Measurements from ENCODE around the gene PTOV1.

GRCh38 chr19:49894011-49894664, 43.2 kb downstream of the PTOV1 start:
- TF ChIP-seq, protein P1, sequence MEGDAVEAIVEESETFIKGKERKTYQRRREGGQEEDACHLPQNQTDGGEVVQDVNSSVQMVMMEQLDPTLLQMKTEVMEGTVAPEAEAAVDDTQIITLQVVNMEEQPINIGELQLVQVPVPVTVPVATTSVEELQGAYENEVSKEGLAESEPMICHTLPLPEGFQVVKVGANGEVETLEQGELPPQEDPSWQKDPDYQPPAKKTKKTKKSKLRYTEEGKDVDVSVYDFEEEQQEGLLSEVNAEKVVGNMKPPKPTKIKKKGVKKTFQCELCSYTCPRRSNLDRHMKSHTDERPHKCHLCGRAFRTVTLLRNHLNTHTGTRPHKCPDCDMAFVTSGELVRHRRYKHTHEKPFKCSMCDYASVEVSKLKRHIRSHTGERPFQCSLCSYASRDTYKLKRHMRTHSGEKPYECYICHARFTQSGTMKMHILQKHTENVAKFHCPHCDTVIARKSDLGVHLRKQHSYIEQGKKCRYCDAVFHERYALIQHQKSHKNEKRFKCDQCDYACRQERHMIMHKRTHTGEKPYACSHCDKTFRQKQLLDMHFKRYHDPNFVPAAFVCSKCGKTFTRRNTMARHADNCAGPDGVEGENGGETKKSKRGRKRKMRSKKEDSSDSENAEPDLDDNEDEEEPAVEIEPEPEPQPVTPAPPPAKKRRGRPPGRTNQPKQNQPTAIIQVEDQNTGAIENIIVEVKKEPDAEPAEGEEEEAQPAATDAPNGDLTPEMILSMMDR (IDR thresholded peaks at IDR 0.05; ENCODE audit: control extremely low read depth in 1 of 3, insufficient read depth in 1 of 3, low read depth in 1 of 3, low read length in 3 of 3): no peak
- no peak for TF ChIP-seq CEBPB (IDR thresholded peaks at IDR 0.05; ENCODE audit: low read depth, low read length)

Data from H1 (cell line).